K562 (cell line): Measurements from ENCODE around the gene SLC24A4. TPM values are rescaled to one million over a fixed set of nuclear protein-coding genes. Genes with fewer than 3 reads are reported as not detected.

Experiments
- ATAC-seq: fragments of 200-7000 bp; cut with Tn5 transposase; 3 replicates; pipeline ENCODE4 v1.9.1; 2020; ENCODE audit warnings: moderate library complexity
- BruUV-seq: library from RNA; stranded (reverse); fragments of 400-500 nt; replicated peaks from 2 replicates; lab custom pipeline; 2021; lab: Mats Ljungman, UMichigan
- CTCF ChIA-PET: fragments of 300-600 bp; formaldehyde crosslinking; extraction: SDS; loops from one replicate; lab custom pipeline; 2021; ENCODE audit warnings: low intra/inter-chr PET ratio; lab: Yijun Ruan, JAX
- POLR2A ChIA-PET: fragments of 300-600, 350-650 bp; sonication (Branson Sonifier 250); formaldehyde crosslinking; extraction: SDS; loops from one replicate; lab custom pipeline; 2021; ENCODE audit warnings: antibody characterized with exemption, inconsistent platforms; lab: Yijun Ruan, JAX
- DNase-seq, 4 experiments: peaks; one replicate each; pipeline versions ENCODE4 v3.0.0 to v3.0.0-alpha.2; 2011 to 2018; ENCODE audit warnings: low spot score in 3 of 4, mixed read lengths in 3 of 4; ENCODE audit errors: extremely low read depth in 1 of 4
- FAIRE-seq: peaks from 2 replicates; lab custom pipeline; 2011; peaks lifted over from hg19 to GRCh38; lab: Jason Lieb, UNC
- H2AFZ ChIP-seq: 2 replicates; pipeline ENCODE4 v1.6.0; 2011; ENCODE audit warnings: low read depth, low read length, control low read depth, inconsistent platforms
- H3K27ac ChIP-seq: fragments of 200-600 bp; 3 replicates; pipeline ENCODE4 v1.8.0; 2011; ENCODE audit warnings: low read depth, mild to moderate bottlenecking, control low read depth, inconsistent platforms, low read length, moderate library complexity, mixed read lengths; ENCODE audit errors: extremely low read depth
- H3K27me3 ChIP-seq, 2 experiments: fragments of 300-600 bp in 1 of 2; 2 replicates in 1 of 2; 3 replicates in 1 of 2; pipeline versions ENCODE4 v1.6.0 to v1.8.0; 2011; ENCODE audit warnings: inconsistent platforms in 2 of 2, low read length in 2 of 2, mild to moderate bottlenecking in 1 of 2, mixed read lengths in 1 of 2, moderate library complexity in 1 of 2; ENCODE audit not compliant: control insufficient read depth in 2 of 2, insufficient read depth in 2 of 2
- H3K36me3 ChIP-seq: fragments of 300-600 bp; 3 replicates; pipeline ENCODE4 v1.8.0; 2011; ENCODE audit warnings: mild to moderate bottlenecking, low read length, inconsistent platforms; ENCODE audit not compliant: control insufficient read depth, insufficient read depth
- H3K4me1 ChIP-seq, 2 experiments: fragments of 200-600 bp in 1 of 2; replicated peaks in 1 of 2; 2 replicates in 1 of 2; 3 replicates in 1 of 2; pipeline versions ENCODE4 v1.5.1 to v1.8.0; 2011; ENCODE audit warnings: inconsistent platforms in 2 of 2, low read length in 2 of 2, mild to moderate bottlenecking in 1 of 2, mixed read lengths in 1 of 2, moderate library complexity in 1 of 2; ENCODE audit not compliant: control insufficient read depth in 2 of 2, insufficient read depth in 2 of 2
- H3K4me2 ChIP-seq: 2 replicates; pipeline ENCODE4 v1.6.1; 2011; ENCODE audit warnings: low read length, control low read depth, inconsistent platforms, mixed read lengths; ENCODE audit not compliant: insufficient read depth
- H3K4me3 ChIP-seq: fragments of 200-600 bp; sonication (generic), shearing (Covaris generic); 2 replicates; pipeline ENCODE4 v1.5.1; 2016; ENCODE audit warnings: control low read depth, inconsistent platforms
- H3K79me2 ChIP-seq: fragments of 200-600 bp; 3 replicates; pipeline ENCODE4 v1.8.0; 2011; ENCODE audit warnings: low read length, inconsistent platforms; ENCODE audit not compliant: control insufficient read depth, insufficient read depth
- H3K9ac ChIP-seq, 2 experiments: 2 replicates each; pipeline versions ENCODE4 v1.6.0 to v1.6.1; 2011; ENCODE audit warnings: low read depth in 2 of 2, low read length in 2 of 2, control low read depth in 1 of 2, inconsistent platforms in 1 of 2, mild to moderate bottlenecking in 1 of 2, mixed read lengths in 1 of 2; ENCODE audit not compliant: insufficient read depth in 1 of 2
- H3K9me1 ChIP-seq: one replicate; pipeline ENCODE4 v1.6.0; 2011; ENCODE audit warnings: inconsistent platforms, mild to moderate bottlenecking, low read length, moderate library complexity; ENCODE audit not compliant: control insufficient read depth, insufficient read depth
- H3K9me3 ChIP-seq: replicated peaks from 2 replicates; pipeline ENCODE4 v1.5.1; 2011; ENCODE audit warnings: low read depth, low read length, inconsistent platforms; ENCODE audit not compliant: control insufficient read depth, insufficient read depth
- H4K20me1 ChIP-seq: replicated peaks from 2 replicates; pipeline ENCODE4 v1.6.1; 2011; ENCODE audit warnings: low read length, inconsistent platforms, mixed read lengths; ENCODE audit not compliant: control insufficient read depth, insufficient read depth
- SREBF2 ChIP-seq: sonication (generic); formaldehyde crosslinking; IDR thresholded peaks from 2 replicates; pipeline ENCODE4 v1.4.0; 2020; ENCODE audit warnings: mild to moderate bottlenecking, missing genetic modification reagents
- STAT5A ChIP-seq: IDR thresholded peaks from 2 replicates; pipeline ENCODE4 v1.6.1; 2012; ENCODE audit warnings: low read length, inconsistent platforms, borderline replicate concordance
- ZNF174 ChIP-seq: fragments of 250-450 bp; sonication (Bioruptor Pico); IDR thresholded peaks from 2 replicates; pipeline ENCODE4 v1.4.0; 2020; ENCODE audit warnings: mild to moderate bottlenecking
- ZNF589 ChIP-seq: fragments of 200-800 bp; sonication (Bioruptor generic); IDR thresholded peaks from 2 replicates; pipeline ENCODE4 v1.6.1; 2016; ENCODE audit warnings: low read depth, missing genetic modification characterization, missing compliant biosample characterization
- WGBS: fragments of 100-300 bp; shearing (Covaris generic); methylation state at CpG from one replicate; pipeline ENCODE4 v1.1.6; 2016; ENCODE audit warnings: low coverage, mixed read lengths; ENCODE audit not compliant: insufficient coverage; ENCODE audit errors: missing lambda C conversion rate; 5-methylcytosine and 5-hydroxymethylcytosine counted together
- in situ Hi-C: fragments of 300-500 bp; cut with MboI; formaldehyde crosslinking; loops from 4 replicates; pipeline ENCODE4 v1.15.0; 2018; ENCODE audit warnings: inconsistent platforms, mixed read lengths
- intact Hi-C: fragments of 100-400 bp; cut with micrococcal nuclease; formaldehyde crosslinking; loops from 2 replicates; pipeline ENCODE4 v1.14.2; 2022
- polyA plus RNA-seq, 8 experiments: library from polyadenylated mRNA; depleted of rRNA in 4 of 8; stranded (reverse) in 5 of 8; unstranded in 3 of 8; fragments of >200 nt; fragmentation: Nextera tagmentation in 2 of 8; fragmentation: Illumina TruSeq in 1 of 8; extraction: Ambion mirVana in 2 of 8; extraction: Trizol in 1 of 8; gene quantifications; 2 replicates each; pipeline versions ENCODE4 v1.2.1 to v1.2.3, GENCODE V29; 2011 to 2014; ENCODE audit warnings: inconsistent platforms in 1 of 8, missing spikeins in 1 of 8
- total RNA-seq, 7 experiments: library from RNA; depleted of rRNA in 6 of 7; stranded (reverse); fragments of >200 nt in 6 of 7; fragmentation: Illumina TruSeq in 2 of 7; extraction: Trizol in 2 of 7; gene quantifications; 2 replicates each; pipeline versions ENCODE4 v1.2.1 to v1.2.3, GENCODE V29; 2011 to 2021; ENCODE audit warnings: low replicate concordance in 1 of 7
- TF ChIP-seq, protein P1 (sequence below), 2 experiments: fragments of 450-650 bp in 1 of 2; sonication (generic) in 1 of 2; formaldehyde crosslinking in 1 of 2; IDR thresholded peaks in 1 of 2; conservative IDR thresholded peaks in 1 of 2; 2 replicates each; pipeline versions ENCODE4 v1.6.1 to v1.8.1; 2016 to 2023; ENCODE audit warnings: mild to moderate bottlenecking in 2 of 2, moderate library complexity in 2 of 2, inconsistent platforms in 1 of 2, missing genetic modification reagents in 1 of 2
- TF ChIP-seq, protein P2 (sequence below): fragments of 250-450 bp; sonication (Bioruptor Pico); IDR thresholded peaks from 2 replicates; pipeline ENCODE4 v1.4.0; 2020; ENCODE audit warnings: mild to moderate bottlenecking, moderate library complexity

Gene SLC24A4
- total and polyA plus RNA-seq, 9 of the 15 experiments (the other 6 are each of a cell fraction or from before 2014, with no cell fraction given): not detected

DNA sequence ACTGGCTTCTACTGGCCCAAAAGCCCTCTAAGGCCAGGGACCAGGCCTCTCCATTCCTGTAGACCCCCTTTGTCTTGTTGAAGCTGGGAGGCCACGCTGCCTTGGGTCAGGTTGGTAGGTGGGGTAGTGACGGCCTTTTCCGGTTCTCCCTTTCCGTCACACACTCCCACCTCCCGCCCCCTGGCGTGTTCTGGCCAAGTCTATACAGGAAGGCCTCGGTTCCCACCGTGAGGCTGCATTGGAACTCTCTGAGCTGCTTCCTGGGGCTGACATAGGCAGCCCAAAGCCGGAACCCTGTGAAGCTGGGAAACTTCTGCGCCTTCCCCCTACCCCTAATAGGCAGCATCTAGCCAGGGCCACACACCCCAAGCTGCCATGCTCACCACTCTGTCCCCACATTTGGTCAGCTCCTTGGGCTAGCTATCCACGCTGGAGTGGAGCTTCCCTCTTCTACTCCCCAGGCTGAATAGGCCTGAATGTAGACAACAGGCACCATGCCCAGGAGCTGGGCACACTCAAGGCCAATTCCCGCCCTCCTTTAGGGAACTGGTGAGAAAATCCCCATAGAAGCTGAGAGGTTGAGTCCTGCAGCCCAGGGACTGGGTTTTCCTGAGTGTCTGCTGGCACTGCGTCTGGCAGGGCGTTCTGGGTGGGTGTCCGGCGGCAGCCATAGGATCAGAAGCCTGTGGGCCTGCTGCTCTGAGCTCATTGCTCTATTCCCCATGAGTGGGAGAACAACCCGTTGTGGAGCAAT lies 226.3 kb downstream of the SLC24A4 start:
- no peak overlapping the region for H3K4me2 ChIP-seq
- H2AFZ ChIP-seq: no peak overlapping the region
- in situ Hi-C loops: no loop called here
- no peaks in the 10 kb centered on the region for H3K36me3 ChIP-seq
- FAIRE-seq (no peak), DNase-seq (no peak), ATAC-seq (no peak)
- H3K79me2 ChIP-seq: no peaks in the 10 kb centered on the region
- no peak overlapping the region for H3K4me3 ChIP-seq
- no peaks in the 10 kb centered on the region for H3K9me3 ChIP-seq
- H3K27me3 ChIP-seq: peaks cover 0 to 10% of the 10 kb centered on the region in 2 experiments; a peak in 2 of 5 replicates
- 15% methylated on average over 9 of the region's 17 CpGs for WGBS
- H3K4me1 ChIP-seq: no peaks in the 10 kb centered on the region; a peak in 1 of 5 replicates
- intact Hi-C loops: no loop called here
- H3K9ac ChIP-seq: no peak overlapping the region
- BruUV-seq: no TSS peak
- H4K20me1 ChIP-seq: no peaks in the 10 kb centered on the region
- POLR2A ChIA-PET: interaction anchor here (1.0 kb wide), 1 partner anchor 17 kb away, joined by 4 read pairs; no protein-coding TSS in a partner anchor
- H3K9me1 ChIP-seq: no peaks in the 10 kb centered on the region
- H3K27ac ChIP-seq: no peak overlapping the region
- TF ChIP-seq STAT5A (no peak), ZNF174 (CRISPR knock-in tag) (no peak), ZNF589 (no peak), SREBF2 (CRISPR knock-in tag) (no peak)
- TF ChIP-seq, protein P1, sequence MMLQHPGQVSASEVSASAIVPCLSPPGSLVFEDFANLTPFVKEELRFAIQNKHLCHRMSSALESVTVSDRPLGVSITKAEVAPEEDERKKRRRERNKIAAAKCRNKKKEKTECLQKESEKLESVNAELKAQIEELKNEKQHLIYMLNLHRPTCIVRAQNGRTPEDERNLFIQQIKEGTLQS (IDR thresholded peaks at IDR 0.05): no peak
- TF ChIP-seq, protein P1 (CRISPR knock-in tag; conservative IDR thresholded peaks at IDR 0.05): no peak
- TF ChIP-seq, protein P2, sequence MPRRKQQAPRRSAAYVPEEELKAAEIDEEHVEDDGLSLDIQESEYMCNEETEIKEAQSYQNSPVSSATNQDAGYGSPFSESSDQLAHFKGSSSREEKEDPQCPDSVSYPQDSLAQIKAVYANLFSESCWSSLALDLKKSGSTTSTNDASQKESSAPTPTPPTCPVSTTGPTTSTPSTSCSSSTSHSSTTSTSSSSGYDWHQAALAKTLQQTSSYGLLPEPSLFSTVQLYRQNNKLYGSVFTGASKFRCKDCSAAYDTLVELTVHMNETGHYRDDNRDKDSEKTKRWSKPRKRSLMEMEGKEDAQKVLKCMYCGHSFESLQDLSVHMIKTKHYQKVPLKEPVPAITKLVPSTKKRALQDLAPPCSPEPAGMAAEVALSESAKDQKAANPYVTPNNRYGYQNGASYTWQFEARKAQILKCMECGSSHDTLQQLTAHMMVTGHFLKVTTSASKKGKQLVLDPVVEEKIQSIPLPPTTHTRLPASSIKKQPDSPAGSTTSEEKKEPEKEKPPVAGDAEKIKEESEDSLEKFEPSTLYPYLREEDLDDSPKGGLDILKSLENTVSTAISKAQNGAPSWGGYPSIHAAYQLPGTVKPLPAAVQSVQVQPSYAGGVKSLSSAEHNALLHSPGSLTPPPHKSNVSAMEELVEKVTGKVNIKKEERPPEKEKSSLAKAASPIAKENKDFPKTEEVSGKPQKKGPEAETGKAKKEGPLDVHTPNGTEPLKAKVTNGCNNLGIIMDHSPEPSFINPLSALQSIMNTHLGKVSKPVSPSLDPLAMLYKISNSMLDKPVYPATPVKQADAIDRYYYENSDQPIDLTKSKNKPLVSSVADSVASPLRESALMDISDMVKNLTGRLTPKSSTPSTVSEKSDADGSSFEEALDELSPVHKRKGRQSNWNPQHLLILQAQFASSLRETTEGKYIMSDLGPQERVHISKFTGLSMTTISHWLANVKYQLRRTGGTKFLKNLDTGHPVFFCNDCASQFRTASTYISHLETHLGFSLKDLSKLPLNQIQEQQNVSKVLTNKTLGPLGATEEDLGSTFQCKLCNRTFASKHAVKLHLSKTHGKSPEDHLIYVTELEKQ: no peak
- TF ChIP-seq, all 486 proteins: peak for 0
- CTCF ChIA-PET: no interaction called here
